HG03196 (cell line): ENCODE data around the gene KRTAP20-2.

ENCODE experiments used
- ATAC-seq: cut with Tn5 transposase; IDR thresholded peaks from one replicate; pipeline ENCODE4 v1.9.1; 2021; ENCODE audit not compliant: unreplicated experiment

The KRTAP20-2 gene

DNA sequence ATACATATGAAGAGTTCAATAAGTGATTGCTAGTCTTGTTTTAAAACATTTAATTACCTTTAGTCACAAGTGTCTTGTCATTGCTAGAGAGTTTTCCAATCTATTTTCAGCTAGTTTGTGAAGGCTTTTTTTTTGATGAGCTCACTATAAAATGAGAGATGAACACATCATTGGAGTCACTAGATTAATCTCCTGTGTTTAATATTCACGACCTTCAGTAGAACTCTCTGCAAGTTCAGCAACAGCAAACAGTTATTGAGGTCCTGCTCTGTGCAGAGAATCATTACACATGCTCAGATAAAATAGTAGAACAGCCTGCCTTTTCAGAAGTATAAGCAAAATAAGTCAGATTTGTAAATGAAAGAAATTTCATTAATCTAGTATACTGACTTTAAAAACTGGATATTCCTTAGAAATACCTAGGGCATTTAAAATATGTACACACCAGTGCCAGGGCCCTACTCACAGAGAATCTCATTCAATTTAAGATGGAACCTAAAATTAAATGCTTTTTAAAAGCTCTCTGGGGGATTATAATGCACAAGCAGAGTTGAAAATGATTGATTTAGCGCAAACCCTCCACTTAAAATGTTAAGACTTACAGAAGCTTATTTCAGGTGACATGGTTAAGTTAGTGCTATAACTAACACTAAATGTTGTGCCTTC is 38.1 kb downstream of the KRTAP20-2 start:
- no peak for ATAC-seq

DNA sequence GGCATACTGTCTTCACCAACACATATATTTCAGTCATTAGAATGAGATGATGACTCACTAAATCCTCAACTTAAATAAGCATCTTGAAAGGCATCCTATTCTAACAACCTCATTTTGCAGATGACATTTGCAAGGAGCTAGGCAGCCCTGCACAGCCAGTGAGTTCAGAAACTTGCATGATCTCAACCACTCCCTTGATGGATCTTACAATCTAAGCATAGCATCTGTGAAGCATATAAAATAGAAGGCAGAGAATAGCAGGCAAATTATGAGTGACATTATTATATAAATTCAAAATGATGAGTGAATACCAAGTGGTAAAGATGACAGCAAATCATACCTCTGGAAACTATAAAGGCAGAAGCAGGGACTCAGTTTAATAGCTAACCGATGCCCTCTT is 39.3 kb downstream of the KRTAP20-2 start:
- ATAC-seq: no peak

- no peak for ATAC-seq
Observed at GRCh38 chr21:30676737-30677136, 41.7 kb downstream of the KRTAP20-2 start.

- no peak for ATAC-seq
Observed at GRCh38 chr21:30680586-30680985, 45.6 kb downstream of the KRTAP20-2 start.

DNA sequence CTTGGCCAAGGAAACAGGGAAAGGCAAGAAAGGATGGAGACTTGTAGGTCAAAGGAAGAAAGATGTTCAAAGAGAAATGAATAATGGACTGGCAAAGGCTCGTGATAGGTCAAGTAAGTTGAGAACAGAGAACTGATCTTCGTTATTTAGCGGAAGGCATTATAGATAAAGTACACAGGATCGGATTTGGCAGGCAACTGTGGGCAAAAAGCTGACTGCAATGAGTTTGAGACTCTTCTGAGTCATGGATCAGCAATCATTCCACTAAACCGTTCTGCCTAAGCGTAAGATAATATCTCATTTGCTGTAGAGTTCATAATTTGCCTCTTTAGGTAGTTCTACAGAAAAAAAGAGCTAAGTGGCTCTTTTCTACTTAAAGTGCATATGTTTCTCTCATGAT is 49.5 kb downstream of the KRTAP20-2 start:
- ATAC-seq: no peak
